DMS 273 (cell line): ENCODE data around the gene PDCD7.
"Not testable (repeated sequence)": the region's sequence is repeated elsewhere in the genome, so short reads cannot be mapped to it uniquely, and the experiment has no call there.

Experiments
- DNase-seq: peaks from one replicate; lab custom pipeline; 2025; ENCODE audit not compliant: unreplicated experiment; lab: John Stamatoyannopoulos, UW

PDCD7 gene

GRCh38 chr15:65133548-65134200 lies at the start of gene PDCD7:
Gene PDCD7 (minus strand): TSS chr15:65133808. CDS start chr15:65133781, 27 bp downstream.
- DNase-seq, result peak; percentile 95

- DNase-seq, result no peak
Measured at GRCh38 chr15:65182538-65182937, 48.9 kb upstream of the PDCD7 start.

- not testable (repeated sequence) for DNase-seq
Measured at GRCh38 chr15:65181582-65182353, 48.2 kb upstream of the PDCD7 start.

- no peak for DNase-seq
Measured at GRCh38 chr15:65180167-65180566, 46.6 kb upstream of the PDCD7 start.

- no peak for DNase-seq
Measured at GRCh38 chr15:65177901-65178300, 44.3 kb upstream of the PDCD7 start.

GRCh38 chr15:65176056-65176455 lies 42.4 kb upstream of the PDCD7 start:
- no peak for DNase-seq

GRCh38 chr15:65175511-65175910 lies 41.9 kb upstream of the PDCD7 start:
- DNase-seq, result no peak

- no peak for DNase-seq
Measured at GRCh38 chr15:65174509-65174908, 40.9 kb upstream of the PDCD7 start.

- no peak for DNase-seq
Measured at GRCh38 chr15:65172531-65172930, 38.9 kb upstream of the PDCD7 start.

GRCh38 chr15:65171428-65171827 lies 37.8 kb upstream of the PDCD7 start:
- DNase-seq, result no peak

GRCh38 chr15:65165875-65166274 lies 32.3 kb upstream of the PDCD7 start:
- no peak for DNase-seq

- no peak for DNase-seq
Measured at GRCh38 chr15:65164139-65164538, 30.5 kb upstream of the PDCD7 start.

- no peak for DNase-seq
Measured at GRCh38 chr15:65163041-65163440, 29.4 kb upstream of the PDCD7 start.

- no peak for DNase-seq
Measured at GRCh38 chr15:65156692-65157091, 23.1 kb upstream of the PDCD7 start.

- DNase-seq, result no peak
Measured at GRCh38 chr15:65154720-65155119, 21.1 kb upstream of the PDCD7 start.

GRCh38 chr15:65147902-65148301 lies 14.3 kb upstream of the PDCD7 start:
- DNase-seq, result no peak

GRCh38 chr15:65146438-65146837 lies 12.8 kb upstream of the PDCD7 start:
- DNase-seq, result no peak

- not testable (repeated sequence) for DNase-seq
Measured at GRCh38 chr15:65138631-65139030, 5.0 kb upstream of the PDCD7 start.

- DNase-seq, result not testable (repeated sequence)
Measured at GRCh38 chr15:65137893-65138292, 4.3 kb upstream of the PDCD7 start.

- not testable (repeated sequence) for DNase-seq
Measured at GRCh38 chr15:65137089-65137488, 3.5 kb upstream of the PDCD7 start.

- DNase-seq, result no peak
Measured at GRCh38 chr15:65134538-65134937, 930 bp upstream of the PDCD7 start.

- peak; percentile 71 for DNase-seq
Measured at GRCh38 chr15:65132878-65133547, 595 bp downstream of the PDCD7 start.
